ENCODE data around the gene LILRA6. TPM values are rescaled to one million over a fixed set of nuclear protein-coding genes. Genes with fewer than 3 reads are reported as not detected.
"Not testable (repeated sequence)": the region's sequence is repeated elsewhere in the genome, so short reads cannot be mapped to it uniquely, and the experiment has no call there.

Gene LILRA6
- total and polyA plus RNA-seq, 2 of the 13 experiments (the other 11 are each of a cell fraction or from before 2014, with no cell fraction given), result not detected

GRCh38 chr19:54247106-54247930 is 4.7 kb upstream of the LILRA6 start:
- H3K4me2 ChIP-seq (ENCODE audit: low read depth, low read length), result no peak overlapping the region
- 51% methylated on average over 15 of the region's 20 CpGs for WGBS (ENCODE audit: low lambda C conversion rate)
- no peaks in the 10 kb centered on the region for H4K20me1 ChIP-seq (ENCODE audit: insufficient read depth, low read length)
- H3K4me3 ChIP-seq (replicated peaks in 1 of 3; ENCODE audit: insufficient read depth in 1 of 3, low read depth in 2 of 3, low read length in 3 of 3), result no peak overlapping the region
- FAIRE-seq, result no peak
- no peak overlapping the region for H3K27ac ChIP-seq (ENCODE audit: extremely low read length, insufficient read depth, low read length)
- no peak for DNase-seq (ENCODE audit: low spot score)
- H2AFZ ChIP-seq (ENCODE audit: low read length), result no peak overlapping the region
- intact Hi-C loops (cut with micrococcal nuclease; ENCODE audit: unreplicated experiment) (no loop called here), in situ Hi-C loops (cut with HindIII; ENCODE audit: extremely low pct_ligation_motif_present, low pct_unique_long_range_greater_than_20kb) (no loop called here)
- no peak for ATAC-seq
- BruUV-seq (replicated peaks), result no TSS peak
- no peaks in the 10 kb centered on the region for H3K4me1 ChIP-seq (ENCODE audit: insufficient read depth, low read length)
- H3K9me3 ChIP-seq (ENCODE audit: low read length), result no peaks in the 10 kb centered on the region
- H3K79me2 ChIP-seq (ENCODE audit: insufficient read depth, low read length), result no peaks in the 10 kb centered on the region
- no peak overlapping the region for H3K9ac ChIP-seq (ENCODE audit: insufficient read depth, low read depth, low read length)
- peaks cover 4 to 29% of the 10 kb centered on the region in 2 experiments for H3K27me3 ChIP-seq (ENCODE audit: control insufficient read depth in 1 of 2, insufficient read depth in 2 of 2, low read length in 2 of 2)
- TF ChIP-seq ZNF629 (CRISPR knock-in tag; conservative IDR thresholded peaks at IDR 0.05) (peak; percentile 84), ZNF501 (CRISPR knock-in tag; IDR thresholded peaks at IDR 0.05) (no peak)
- ChIA-PET POLR2A (interaction anchor here (0.6 kb wide), 1 partner anchor 11 kb away, joined by 3 read pairs; no protein-coding TSS in a partner anchor), CTCF (ENCODE audit: low intra/inter-chr PET ratio, low total read pairs) (no interaction called here)
- no peaks in the 10 kb centered on the region for H3K36me3 ChIP-seq (replicated peaks in 1 of 2; ENCODE audit: control insufficient read depth in 1 of 2, insufficient read depth in 2 of 2, low read length in 2 of 2)

- H3K27me3 ChIP-seq (ENCODE audit: control insufficient read depth in 1 of 2, insufficient read depth in 2 of 2, low read length in 2 of 2), result peaks cover 2 to 24% of the 10 kb centered on the region in 2 experiments; a peak in 4 of 5 replicates
- no peaks in the 10 kb centered on the region for H3K36me3 ChIP-seq (replicated peaks in 1 of 2; ENCODE audit: control insufficient read depth in 1 of 2, insufficient read depth in 2 of 2, low read length in 2 of 2)
- ChIA-PET CTCF (ENCODE audit: low intra/inter-chr PET ratio, low total read pairs) (no interaction called here), POLR2A (no interaction called here)
- no peaks in the 10 kb centered on the region for H3K9me3 ChIP-seq (ENCODE audit: low read length)
- no peak overlapping the region for H2AFZ ChIP-seq (ENCODE audit: low read length)
- H4K20me1 ChIP-seq (ENCODE audit: insufficient read depth, low read length), result no peaks in the 10 kb centered on the region
- ATAC-seq, result no peak
- 0% methylated on average over 3 of the region's 3 CpGs for WGBS (ENCODE audit: low lambda C conversion rate)
- no peak for DNase-seq (ENCODE audit: low spot score)
- no peak overlapping the region for H3K4me3 ChIP-seq (replicated peaks in 1 of 3; ENCODE audit: insufficient read depth in 1 of 3, low read depth in 2 of 3, low read length in 3 of 3)
- H3K9ac ChIP-seq (ENCODE audit: insufficient read depth, low read depth, low read length), result no peak overlapping the region
- H3K27ac ChIP-seq (ENCODE audit: extremely low read length, insufficient read depth, low read length), result no peak overlapping the region
- H3K4me1 ChIP-seq (ENCODE audit: insufficient read depth, low read length), result no peaks in the 10 kb centered on the region
- intact Hi-C loops (cut with micrococcal nuclease; ENCODE audit: unreplicated experiment) (no loop called here), in situ Hi-C loops (cut with HindIII; ENCODE audit: extremely low pct_ligation_motif_present, low pct_unique_long_range_greater_than_20kb) (no loop called here)
- BruUV-seq (replicated peaks), result no TSS peak
- TF ChIP-seq ZNF780A (CRISPR knock-in tag; IDR thresholded peaks at IDR 0.05), result no peak
- H3K4me2 ChIP-seq (ENCODE audit: low read depth, low read length), result no peak overlapping the region
- H3K79me2 ChIP-seq (ENCODE audit: insufficient read depth, low read length), result no peaks in the 10 kb centered on the region
- no peak for FAIRE-seq
Observed at GRCh38 chr19:54245936-54246335, 3.3 kb upstream of the LILRA6 start.

GRCh38 chr19:54243809-54244208 is 1.2 kb upstream of the LILRA6 start:
- FAIRE-seq; H2AFZ ChIP-seq (ENCODE audit: low read length); CTCF ChIA-PET (ENCODE audit: low intra/inter-chr PET ratio, low total read pairs); BruUV-seq (replicated peaks); H3K27ac ChIP-seq (ENCODE audit: extremely low read length, insufficient read depth, low read length); ATAC-seq; H3K9ac ChIP-seq (ENCODE audit: insufficient read depth, low read depth, low read length); POLR2A ChIA-PET; H3K4me2 ChIP-seq (ENCODE audit: low read depth, low read length); H4K20me1 ChIP-seq (ENCODE audit: insufficient read depth, low read length); intact Hi-C loops (cut with micrococcal nuclease; ENCODE audit: unreplicated experiment); H3K79me2 ChIP-seq (ENCODE audit: insufficient read depth, low read length); H3K9me3 ChIP-seq (ENCODE audit: low read length); DNase-seq (ENCODE audit: low spot score); H3K4me3 ChIP-seq (replicated peaks in 1 of 3; ENCODE audit: insufficient read depth in 1 of 3, low read depth in 2 of 3, low read length in 3 of 3); in situ Hi-C loops (cut with HindIII; ENCODE audit: extremely low pct_ligation_motif_present, low pct_unique_long_range_greater_than_20kb); H3K36me3 ChIP-seq (replicated peaks in 1 of 2; ENCODE audit: control insufficient read depth in 1 of 2, insufficient read depth in 2 of 2, low read length in 2 of 2); H3K4me1 ChIP-seq (ENCODE audit: insufficient read depth, low read length): not testable (repeated sequence)
- WGBS (ENCODE audit: low lambda C conversion rate), result 15% methylated on average over 5 of the region's 8 CpGs
- H3K27me3 ChIP-seq (ENCODE audit: control insufficient read depth in 1 of 2, insufficient read depth in 2 of 2, low read length in 2 of 2), result peaks cover 0 to 21% of the 10 kb centered on the region in 2 experiments; a peak in 3 of 5 replicates

- H3K27me3 ChIP-seq (ENCODE audit: control insufficient read depth in 1 of 2, insufficient read depth in 2 of 2, low read length in 2 of 2), result peaks cover 0 to 17% of the 10 kb centered on the region in 2 experiments; a peak in 2 of 5 replicates
- in situ Hi-C loops (cut with HindIII; ENCODE audit: extremely low pct_ligation_motif_present, low pct_unique_long_range_greater_than_20kb); BruUV-seq (replicated peaks); CTCF ChIA-PET (ENCODE audit: low intra/inter-chr PET ratio, low total read pairs); H3K9ac ChIP-seq (ENCODE audit: insufficient read depth, low read depth, low read length); H3K9me3 ChIP-seq (ENCODE audit: low read length); H3K4me2 ChIP-seq (ENCODE audit: low read depth, low read length); H3K4me1 ChIP-seq (ENCODE audit: insufficient read depth, low read length); H3K79me2 ChIP-seq (ENCODE audit: insufficient read depth, low read length); DNase-seq (ENCODE audit: low spot score); POLR2A ChIA-PET; H4K20me1 ChIP-seq (ENCODE audit: insufficient read depth, low read length); H3K4me3 ChIP-seq (replicated peaks in 1 of 3; ENCODE audit: insufficient read depth in 1 of 3, low read depth in 2 of 3, low read length in 3 of 3); ATAC-seq; FAIRE-seq; H3K27ac ChIP-seq (ENCODE audit: extremely low read length, insufficient read depth, low read length); intact Hi-C loops (cut with micrococcal nuclease; ENCODE audit: unreplicated experiment); H3K36me3 ChIP-seq (replicated peaks in 1 of 2; ENCODE audit: control insufficient read depth in 1 of 2, insufficient read depth in 2 of 2, low read length in 2 of 2); H2AFZ ChIP-seq (ENCODE audit: low read length): not testable (repeated sequence)
- WGBS (ENCODE audit: low lambda C conversion rate), result no CpG with 5 or more reads among the region's 4 CpGs
Observed at GRCh38 chr19:54242234-54242633, 356 bp downstream of the LILRA6 start.

Measured in HepG2 (cell line).